GM23248 (cell line): ENCODE measurements around the gene ZNF878. TPM values are rescaled to one million over a fixed set of nuclear protein-coding genes. Genes with fewer than 3 reads are reported as not detected.
A peak's percentile ranks its signal among the peaks of the same experiment; 100 is the strongest.

Source experiments
- DNase-seq: peaks from one replicate; pipeline ENCODE4 v3.0.0-alpha.2; 2015
- H2AFZ ChIP-seq: fragments of 200-600 bp; sonication (generic); 2 replicates; pipeline ENCODE4 v1.6.1; 2016; ENCODE audit warnings: antibody characterized with exemption
- H3F3A ChIP-seq: fragments of 200-600 bp; sonication (generic); 2 replicates; pipeline ENCODE4 v1.6.1; 2016; ENCODE audit warnings: mild to moderate bottlenecking, antibody characterized with exemption, mixed run types; ENCODE audit not compliant: insufficient read depth
- H3K27ac ChIP-seq: fragments of 200-600 bp; sonication (generic); 2 replicates; pipeline ENCODE4 v1.5.1; 2016; ENCODE audit warnings: mild to moderate bottlenecking
- H3K27me3 ChIP-seq: fragments of 200-600 bp; sonication (generic); replicated peaks from 2 replicates; pipeline ENCODE4 v1.6.1; 2016; ENCODE audit warnings: mild to moderate bottlenecking; ENCODE audit not compliant: insufficient read depth
- H3K36me3 ChIP-seq: fragments of 200-600 bp; sonication (generic); 2 replicates; pipeline ENCODE4 v1.6.1; 2016; ENCODE audit warnings: low read depth, mild to moderate bottlenecking
- H3K4me1 ChIP-seq: fragments of 200-600 bp; sonication (generic); 2 replicates; pipeline ENCODE4 v1.6.1; 2016; ENCODE audit warnings: mild to moderate bottlenecking; ENCODE audit not compliant: insufficient read depth
- H3K4me2 ChIP-seq: fragments of 200-600 bp; sonication (generic); one replicate; pipeline ENCODE4 v1.6.1; 2016; ENCODE audit warnings: mild to moderate bottlenecking; ENCODE audit not compliant: unreplicated experiment
- H3K4me3 ChIP-seq: fragments of 200-600 bp; sonication (generic); 2 replicates; pipeline ENCODE4 v1.5.1; 2016; ENCODE audit warnings: mild to moderate bottlenecking
- H3K79me2 ChIP-seq: fragments of 200-600 bp; sonication (generic); 2 replicates; pipeline ENCODE4 v1.6.1; 2016; ENCODE audit warnings: mild to moderate bottlenecking; ENCODE audit not compliant: insufficient read depth
- H3K9ac ChIP-seq: fragments of 200-600 bp; sonication (generic); 2 replicates; pipeline ENCODE4 v1.6.1; 2016; ENCODE audit warnings: mild to moderate bottlenecking
- H3K9me2 ChIP-seq: fragments of 200-600 bp; sonication (generic); 2 replicates; pipeline ENCODE4 v1.6.1; 2016; ENCODE audit warnings: mixed run types, mild to moderate bottlenecking, moderate library complexity; ENCODE audit not compliant: insufficient read depth
- H3K9me3 ChIP-seq: fragments of 200-600 bp; sonication (generic); one replicate; pipeline ENCODE4 v1.6.1; 2017; ENCODE audit warnings: low read depth
- H4K20me1 ChIP-seq: fragments of 200-600 bp; sonication (generic); 2 replicates; pipeline ENCODE4 v1.6.0; 2016; ENCODE audit not compliant: insufficient read depth
- EZH2 ChIP-seq: fragments of 200-600 bp; sonication (generic); IDR thresholded peaks from 2 replicates; pipeline ENCODE4 v1.6.1; 2018; ENCODE audit warnings: antibody characterized with exemption, mild to moderate bottlenecking; ENCODE audit not compliant: insufficient read depth, poor library complexity, severe bottlenecking
- EZH2phosphoT487 ChIP-seq: fragments of 200-600 bp; sonication (generic); IDR thresholded peaks from 2 replicates; pipeline ENCODE4 v1.6.1; 2018; ENCODE audit warnings: antibody characterized with exemption, moderate library complexity, mild to moderate bottlenecking, low read depth; ENCODE audit not compliant: insufficient read depth
- WGBS, 2 experiments: methylation state at CpG; one replicate each; pipeline ENCODE4 v1.1.6; 2015 to 2017; ENCODE audit warnings: low lambda C conversion rate in 2 of 2, low coverage in 1 of 2; ENCODE audit errors: missing lambda C conversion rate in 2 of 2; 5-methylcytosine and 5-hydroxymethylcytosine counted together
- in situ Hi-C: fragments of 300-500 bp; cut with MboI; formaldehyde crosslinking; loops from 2 replicates; pipeline ENCODE4 v1.15.0; 2020
- polyA plus RNA-seq: library from polyadenylated mRNA; unstranded; fragments of >200 nt; fragmentation: Nextera tagmentation; extraction: Ambion mirVana; gene quantifications from 2 replicates; pipeline ENCODE4 v1.2.1, GENCODE V29; 2016
- total RNA-seq: library from RNA; depleted of rRNA; stranded (reverse); fragments of >200 nt; shearing (Covaris generic); gene quantifications from 2 replicates; pipeline ENCODE4 v1.2.3, GENCODE V29; 2014; rRNA removed

Gene ZNF878
- not detected in 2 replicates for total RNA-seq
- polyA plus RNA-seq = 0.18 TPM in 1 of 2 replicates, not detected in the other

DNA sequence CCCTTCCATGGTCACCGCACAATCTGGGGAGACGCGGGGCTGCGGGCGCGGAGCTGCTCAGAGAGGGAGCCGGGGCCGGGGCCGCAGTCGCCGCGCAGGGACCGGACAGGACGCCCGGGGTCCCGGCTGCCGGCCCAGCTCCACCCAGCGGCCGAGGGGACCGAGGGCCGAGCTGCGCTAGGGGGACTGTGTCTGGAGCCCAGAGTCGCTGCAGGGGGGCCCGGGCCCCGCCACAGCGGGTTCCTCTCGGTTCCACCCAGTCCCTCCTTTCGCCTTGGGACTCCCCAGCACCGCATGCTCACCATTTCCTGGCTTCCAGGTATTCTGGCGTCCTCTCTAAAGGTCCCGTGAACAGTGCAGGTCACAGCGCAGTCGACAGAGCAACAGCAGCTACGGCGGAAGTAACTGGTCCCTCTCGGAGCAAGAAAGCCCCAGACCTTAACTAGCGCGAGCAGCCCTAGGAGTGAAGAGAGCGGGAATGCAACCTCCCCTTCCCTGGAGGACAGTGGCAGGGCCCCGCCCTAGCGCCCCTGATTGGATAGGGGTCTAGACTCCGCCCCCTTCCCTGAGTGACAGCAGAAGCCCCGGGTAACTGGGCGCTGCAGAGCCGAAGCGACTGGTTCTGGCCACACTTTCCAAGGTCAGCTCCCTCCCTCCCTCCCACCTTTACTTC, at the start of gene ZNF878:
Gene ZNF878, minus strand, starts transcription at position 465 of the 673 bp plus-strand sequence. Its CDS starts 160 bp downstream, at position 305.
- Histone ChIP-seq H3K27ac (no peak within 1 kb of the TSS), H3K4me1 (peaks cover 6% of the 10 kb centered on the region; the same call in 1 of the 2 replicates), H3K4me3 (peak within 1 kb of the TSS; percentile 81), H3K36me3 (no peaks in the 10 kb centered on the region), H3F3A (no peaks in the 10 kb centered on the region), H3K9me2 (no peaks in the 10 kb centered on the region), H3K4me2 (peak within 1 kb of the TSS; percentile 94), H3K79me2 (no peaks in the 10 kb centered on the region), H3K9me3 (no peaks in the 10 kb centered on the region), H2AFZ (peak within 1 kb of the TSS; percentile 93), H4K20me1 (no peaks in the 10 kb centered on the region), H3K27me3 (no peaks in the 10 kb centered on the region), H3K9ac (peak within 1 kb of the TSS; percentile 52)
- TF ChIP-seq EZH2 = no peak
- WGBS, 2 experiments = 2 to 3% methylated on average over 42 to 43 of the region's 46 CpGs
- DNase-seq = peak; percentile 90
- in situ Hi-C loops = no loop called here

- Histone ChIP-seq H3K9ac (no peak overlapping the region), H3F3A (0 out of 2 replicates have a peak, but pooled peaks cover 9% of the 10 kb centered on the region), H3K4me3 (no peak overlapping the region), H3K9me2 (no peaks in the 10 kb centered on the region), H3K27me3 (no peaks in the 10 kb centered on the region), H3K36me3 (no peaks in the 10 kb centered on the region), H3K4me2 (no peak overlapping the region), H3K4me1 (peaks cover 5% of the 10 kb centered on the region; the same call in 1 of the 2 replicates), H3K9me3 (no peaks in the 10 kb centered on the region), H2AFZ (no peak overlapping the region), H3K27ac (no peak overlapping the region), H4K20me1 (no peaks in the 10 kb centered on the region), H3K79me2 (peaks cover 59% of the 10 kb centered on the region)
- DNase-seq = no peak
- in situ Hi-C loops = no loop called here
- 93 to 94% methylated on average over 9 of the region's 9 CpGs for WGBS, 2 experiments
- TF ChIP-seq EZH2phosphoT487 = no peak
- TF ChIP-seq EZH2 = no peak
Measured at GRCh38 chr19:12098040-12098439, 45.3 kb upstream of the ZNF878 start.

DNA sequence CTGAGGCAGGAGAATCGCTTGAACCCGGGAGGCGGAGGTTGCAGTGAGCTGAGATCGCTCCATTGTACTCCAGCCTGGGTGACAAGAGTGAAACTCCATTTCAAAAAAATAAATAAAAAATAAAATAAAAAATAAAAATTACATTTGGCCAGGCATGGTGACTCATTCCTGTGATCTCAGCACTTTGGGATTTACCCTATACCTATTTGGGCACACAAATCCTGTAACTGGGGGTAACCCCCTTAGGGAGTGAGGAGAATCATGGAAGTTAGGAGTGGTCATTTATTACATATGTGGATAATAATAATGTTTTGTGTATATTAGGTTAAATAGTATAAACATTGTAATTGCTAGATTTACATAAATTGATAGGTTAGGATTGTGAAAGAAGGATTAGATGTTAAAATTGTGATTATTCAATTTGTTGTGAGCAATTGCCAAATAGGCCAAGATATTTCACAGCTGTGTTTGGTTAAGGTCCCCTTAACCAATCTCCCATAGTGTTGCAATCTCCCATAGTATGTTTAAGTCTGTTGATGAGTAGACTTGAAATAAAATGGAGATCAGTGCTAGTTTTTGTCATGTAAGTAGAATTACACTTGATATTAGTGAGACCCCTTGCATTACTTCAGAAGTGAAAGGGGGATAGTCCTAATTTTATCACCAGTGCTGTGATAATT, 42.5 kb upstream of the ZNF878 start:
- Histone ChIP-seq H3K9me2 (no peaks in the 10 kb centered on the region), H3K9me3 (no peaks in the 10 kb centered on the region), H3K9ac (no peak overlapping the region), H2AFZ (no peak overlapping the region), H3K27ac (0 out of 2 replicates have a peak overlapping the region, but pooled peaks have one; percentile 2), H3K4me3 (no peak overlapping the region), H3K4me2 (no peak overlapping the region), H3K27me3 (no peaks in the 10 kb centered on the region), H3K36me3 (no peaks in the 10 kb centered on the region), H3K79me2 (peaks cover 61% of the 10 kb centered on the region), H3F3A (peaks cover 9% of the 10 kb centered on the region; the same call in 1 of the 2 replicates), H3K4me1 (peaks cover 5% of the 10 kb centered on the region; the same call in 1 of the 2 replicates), H4K20me1 (no peaks in the 10 kb centered on the region)
- 97 to 98% methylated on average over 4 of the region's 4 CpGs for WGBS, 2 experiments
- peak; percentile 65 for DNase-seq
- TF ChIP-seq EZH2 (no peak), EZH2phosphoT487 (no peak)
- in situ Hi-C loops = no loop called here

GRCh38 chr19:12093777-12094176, 41.0 kb upstream of the ZNF878 start:
- no peak overlapping the region for H3K4me2 ChIP-seq
- in situ Hi-C loops = no loop called here

More at GRCh38 chr19:12093777-12094176, 41.0 kb upstream of the ZNF878 start:
- Histone ChIP-seq H3K9me2 (no peaks in the 10 kb centered on the region), H3K36me3 (no peaks in the 10 kb centered on the region), H3K79me2 (peaks cover 51% of the 10 kb centered on the region), H3K27me3 (no peaks in the 10 kb centered on the region), H3K4me3 (no peak overlapping the region), H3K9me3 (no peaks in the 10 kb centered on the region), H3K4me1 (peaks cover 5% of the 10 kb centered on the region; the same call in 1 of the 2 replicates), H3F3A (peaks cover 9% of the 10 kb centered on the region; the same call in 1 of the 2 replicates), H3K9ac (no peak overlapping the region), H2AFZ (no peak overlapping the region), H3K27ac (no peak overlapping the region), H4K20me1 (no peaks in the 10 kb centered on the region)
- no peak for DNase-seq
- TF ChIP-seq EZH2 = no peak
- TF ChIP-seq EZH2phosphoT487 = no peak
- WGBS, 2 experiments = 88 to 90% methylated on average over 3 of the region's 3 CpGs
